Stimulated activated CD8-positive, alpha-beta memory T cell treated with anti-CD3 and anti-CD28 coated beads, Interleukin-2, amount 100 ng/mL, for 1 hour (primary cell): ENCODE data around the gene RALGAPA2.

Source experiments
- DNase-seq, 2 donors: peaks; one replicate each; pipeline ENCODE4 v3.0.0-alpha.2; 2020; ENCODE audit warnings: low read depth in 2 of 2

RALGAPA2 gene

DNA sequence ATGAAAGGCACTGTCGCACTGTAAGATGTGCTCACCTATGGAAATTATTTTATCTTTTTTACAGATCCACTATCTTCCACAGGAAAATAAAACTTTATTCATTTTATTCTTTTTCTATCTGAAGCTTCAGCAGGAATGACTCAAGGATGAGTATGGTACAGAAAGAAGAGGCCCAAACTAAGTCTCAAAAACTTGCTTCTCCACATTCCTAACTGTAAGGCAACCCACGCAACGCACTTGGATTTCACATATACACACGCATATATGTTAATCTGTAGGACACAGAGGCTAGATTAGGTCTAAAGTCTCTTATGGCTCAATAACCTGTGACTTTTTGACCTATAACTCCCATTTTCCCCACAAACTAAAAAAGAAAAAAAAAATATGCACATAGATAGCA lies 81.9 kb downstream of the RALGAPA2 start:
- no peak for DNase-seq

DNA sequence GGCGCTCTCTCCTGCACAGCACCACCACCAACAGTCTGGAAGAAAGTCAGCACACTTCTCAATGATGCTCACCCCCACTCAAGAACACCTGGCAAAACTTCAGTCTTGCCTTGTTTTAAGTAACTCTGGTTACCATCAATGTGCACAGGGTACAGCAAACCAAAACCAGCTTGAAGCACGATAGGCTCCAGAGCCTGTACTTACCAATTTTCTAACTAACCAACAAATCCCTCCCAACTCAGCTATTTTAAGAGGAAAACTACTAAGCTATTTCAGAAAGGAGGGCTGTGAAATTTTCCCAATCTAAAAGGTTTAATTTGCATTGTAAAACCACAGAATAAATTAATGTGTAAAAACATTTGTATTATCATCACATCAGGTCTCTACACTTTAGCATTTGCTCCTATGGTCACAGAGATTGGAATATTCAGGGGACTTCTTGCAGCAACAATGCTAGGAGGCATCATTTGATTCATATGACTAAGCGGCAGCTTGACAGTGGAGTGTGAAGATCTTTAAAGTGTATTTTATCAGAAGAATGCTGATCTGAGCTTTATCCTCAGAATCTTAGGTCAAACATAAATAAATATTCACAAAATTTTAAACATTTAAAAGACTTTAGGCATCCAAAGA lies 82.8 kb downstream of the RALGAPA2 start:
- no peak for DNase-seq

GRCh38 chr20:20628314-20628713 lies 84.1 kb downstream of the RALGAPA2 start:
- DNase-seq, result no peak

GRCh38 chr20:20627471-20627870 lies 85.0 kb downstream of the RALGAPA2 start:
- no peak for DNase-seq

GRCh38 chr20:20624914-20625313 lies 87.5 kb downstream of the RALGAPA2 start:
- no peak for DNase-seq

DNA sequence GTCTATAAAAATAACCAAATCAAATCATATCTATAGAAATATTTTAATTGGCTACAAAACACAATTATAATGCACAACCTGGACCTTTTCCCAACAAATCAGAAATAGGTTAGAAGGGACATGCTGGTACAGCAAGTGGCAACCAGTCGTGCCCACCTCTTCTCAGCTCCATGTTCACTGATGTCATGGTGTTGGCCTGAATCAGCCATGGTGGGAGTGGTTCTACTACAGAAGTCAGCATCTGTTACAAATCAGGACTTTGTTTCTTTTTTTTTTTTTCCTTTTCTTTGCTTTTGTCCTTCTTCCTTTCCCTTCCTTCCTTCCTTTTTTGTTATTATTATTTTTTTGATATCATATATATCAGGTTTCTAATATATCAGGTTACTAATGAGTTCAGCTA lies 91.2 kb downstream of the RALGAPA2 start:
- DNase-seq, result no peak

DNA sequence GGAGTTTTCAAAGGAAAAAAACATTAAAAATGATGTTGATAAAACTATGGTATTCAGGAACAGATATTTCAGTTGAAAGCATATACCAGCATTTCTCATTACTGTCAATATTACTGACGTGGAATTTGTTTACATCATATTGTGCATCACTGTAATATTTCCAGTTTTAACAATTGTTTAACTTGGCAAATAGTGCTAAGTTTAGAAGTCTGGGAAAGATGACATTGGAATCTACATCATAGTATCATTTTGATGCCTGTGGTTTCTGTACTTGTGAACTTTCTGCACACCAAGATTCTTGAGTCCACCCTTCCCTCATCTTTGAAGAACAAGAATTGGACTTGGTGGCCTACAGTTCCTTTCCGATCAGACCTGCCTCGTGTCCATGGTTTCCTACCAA lies 98.1 kb downstream of the RALGAPA2 start:
- DNase-seq, result no peak

- DNase-seq, result no peak
These were observed 100.2 kb downstream of the RALGAPA2 start for GRCh38 chr20:20612251-20612650.

DNA sequence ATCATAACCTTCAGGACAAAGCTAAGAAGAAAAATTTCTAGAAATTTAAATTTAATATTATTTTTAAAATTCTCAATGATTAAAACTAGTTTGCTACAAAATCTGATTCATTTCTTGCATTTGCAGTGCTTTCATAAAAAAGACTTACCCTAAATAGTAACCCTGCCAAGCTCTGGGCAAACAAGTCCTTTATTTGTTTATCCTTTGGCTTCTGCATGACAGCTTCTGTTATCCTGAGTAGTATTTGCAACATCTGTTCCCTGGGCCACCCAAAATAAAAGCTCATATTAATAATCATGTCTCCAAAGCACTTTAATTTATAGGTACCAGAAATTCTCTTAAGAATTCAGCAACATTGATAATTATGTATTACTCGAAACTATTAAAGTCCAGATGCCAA lies 101.3 kb downstream of the RALGAPA2 start:
- no peak for DNase-seq

DNA sequence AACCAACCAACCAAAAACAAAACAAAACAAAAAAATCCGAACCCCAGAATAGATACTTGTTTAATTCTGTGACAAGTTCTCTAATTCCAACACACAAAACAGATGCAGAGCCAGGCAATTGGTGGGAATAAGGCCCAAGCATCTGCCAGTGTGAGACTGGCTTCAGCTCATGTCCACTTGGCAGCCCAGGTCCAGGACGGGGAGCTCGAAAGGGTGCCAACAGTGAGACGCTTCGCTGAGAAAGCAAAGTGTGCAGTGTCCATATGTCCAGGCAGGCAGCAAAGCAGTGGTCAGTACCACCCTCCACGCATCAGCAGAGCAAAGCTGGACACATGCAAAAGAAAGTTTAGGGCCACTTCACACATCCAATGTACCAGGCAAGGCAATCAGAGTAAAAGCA lies 102.9 kb downstream of the RALGAPA2 start:
- no peak for DNase-seq

- no peak for DNase-seq
These were observed 103.8 kb downstream of the RALGAPA2 start for GRCh38 chr20:20608641-20609040.

GRCh38 chr20:20608041-20608440 lies 104.4 kb downstream of the RALGAPA2 start:
- no peak for DNase-seq

- DNase-seq, result no peak
These were observed 105.6 kb downstream of the RALGAPA2 start for GRCh38 chr20:20606881-20607280.

- no peak for DNase-seq
These were observed 106.4 kb downstream of the RALGAPA2 start for GRCh38 chr20:20606050-20606449.

- DNase-seq, result no peak
These were observed 107.5 kb downstream of the RALGAPA2 start for GRCh38 chr20:20604907-20605306.

DNA sequence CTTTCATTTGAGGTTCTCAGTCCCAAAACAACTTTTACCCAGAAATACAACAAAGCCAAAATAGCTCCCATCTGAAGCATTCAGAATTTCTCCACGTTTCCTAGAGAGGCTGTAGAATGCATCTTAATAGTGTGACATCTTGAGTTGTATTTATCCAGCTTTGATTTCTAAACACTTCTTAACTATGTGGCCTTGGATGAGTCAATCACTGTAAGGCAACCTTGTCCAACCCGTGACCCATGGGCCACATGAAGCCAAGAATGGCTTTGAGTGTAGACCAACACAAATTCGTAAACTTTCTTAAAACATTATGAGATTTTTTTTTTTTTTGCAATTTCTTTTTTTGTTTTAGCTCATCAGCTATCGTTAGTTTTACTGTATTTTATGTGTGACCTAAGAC lies 108.1 kb downstream of the RALGAPA2 start:
- DNase-seq, result no peak

DNA sequence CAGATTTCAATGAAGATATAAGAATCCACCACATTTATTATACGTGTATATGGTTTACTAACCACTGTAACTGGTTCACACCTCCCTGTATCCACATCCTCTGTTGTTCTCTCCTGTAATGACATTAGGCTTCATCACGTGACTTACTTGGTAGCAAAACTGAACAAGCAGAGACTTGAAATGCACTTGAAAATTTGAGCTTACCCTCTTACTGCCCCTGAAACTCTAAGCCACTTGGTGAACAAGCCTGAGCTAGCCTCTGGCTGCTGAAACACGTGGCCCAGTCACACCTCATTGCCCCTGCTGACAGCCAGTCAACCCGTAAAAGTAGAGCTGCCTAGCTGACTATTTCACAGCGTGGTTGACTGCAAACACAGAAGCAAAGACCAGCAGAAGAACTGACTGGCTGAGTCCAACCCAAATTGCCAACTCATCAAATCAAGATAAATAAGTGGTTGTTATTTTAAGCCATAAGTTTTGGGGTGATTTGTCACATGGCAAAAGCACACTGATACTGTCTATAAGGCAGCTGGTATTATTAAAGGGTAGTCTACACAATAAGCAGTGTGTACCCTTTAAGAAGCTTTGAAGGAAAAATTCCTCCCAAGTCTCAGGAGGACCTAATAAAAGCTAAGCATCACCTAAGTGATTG lies 109.0 kb downstream of the RALGAPA2 start:
- no peak for DNase-seq

GRCh38 chr20:20597966-20598365 lies 114.5 kb downstream of the RALGAPA2 start:
- DNase-seq, result no peak

DNA sequence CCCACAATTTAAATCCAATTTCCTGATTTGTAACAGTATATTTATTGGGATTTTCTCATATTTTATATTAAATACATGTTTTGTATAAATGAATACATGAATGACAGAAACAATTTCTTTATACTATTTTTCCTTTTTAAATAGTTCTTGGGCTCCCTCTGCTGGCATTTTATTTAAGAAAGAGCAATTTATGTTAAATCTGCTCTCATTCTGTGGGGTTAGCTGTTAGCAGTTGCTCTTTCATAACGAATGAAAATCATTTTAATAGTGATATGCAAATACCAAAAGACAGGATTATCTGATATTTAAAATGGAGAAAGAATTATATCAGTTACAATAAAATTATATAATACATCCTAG lies 118.3 kb downstream of the RALGAPA2 start:
- DNase-seq, result no peak

- no peak for DNase-seq
These were observed 118.8 kb downstream of the RALGAPA2 start for GRCh38 chr20:20593447-20594170.

GRCh38 chr20:20585146-20585545 lies 127.3 kb downstream of the RALGAPA2 start:
- no peak for DNase-seq

DNA sequence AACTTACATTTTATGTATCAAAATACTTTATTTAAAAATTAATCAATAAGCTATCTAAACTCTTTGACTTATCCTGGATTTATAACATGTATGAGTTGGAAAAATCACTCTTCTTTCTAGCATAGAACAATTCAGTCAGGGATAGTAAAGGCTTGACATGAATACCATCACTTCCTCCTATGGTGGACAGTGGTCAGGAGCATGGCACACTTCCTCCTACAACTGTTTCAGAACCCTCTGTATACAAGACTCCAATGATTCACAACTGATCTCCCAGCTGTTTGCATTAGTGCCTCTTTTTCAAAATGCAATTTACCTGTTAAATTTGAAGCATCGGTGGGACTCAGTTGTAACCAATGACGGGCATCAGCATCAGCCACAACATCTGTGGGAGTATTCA lies 129.7 kb downstream of the RALGAPA2 start:
- no peak for DNase-seq

- no peak for DNase-seq
These were observed 132.3 kb downstream of the RALGAPA2 start for GRCh38 chr20:20580139-20580538.
